Right lobe of liver (tissue), 4 donors: ENCODE measurements around the gene HYDIN.

Experiments used
- POLR2A ChIP-seq: fragments of 450-650 bp; IDR thresholded peaks from one replicate; pipeline ENCODE4 v1.6.1; 2017; ENCODE audit warnings: antibody characterized with exemption, mild to moderate bottlenecking
- TF ChIP-seq, protein P1 (sequence below), 4 donors: fragments of 200-600 bp in 3 of 4; fragments of 450-650 bp in 1 of 4; IDR thresholded peaks; one replicate each; pipeline versions ENCODE4 v1.5.1 to v1.8.0; 2016 to 2022; ENCODE audit warnings: antibody characterized with exemption in 4 of 4, mild to moderate bottlenecking in 2 of 4
- donor health status: DM: no; HTN: no; CAD: no.
- donor health status: DM: no; HTN: no; CAD: no.
- donor health status: DM: no; HTN: yes; CAD: no.

DNA sequence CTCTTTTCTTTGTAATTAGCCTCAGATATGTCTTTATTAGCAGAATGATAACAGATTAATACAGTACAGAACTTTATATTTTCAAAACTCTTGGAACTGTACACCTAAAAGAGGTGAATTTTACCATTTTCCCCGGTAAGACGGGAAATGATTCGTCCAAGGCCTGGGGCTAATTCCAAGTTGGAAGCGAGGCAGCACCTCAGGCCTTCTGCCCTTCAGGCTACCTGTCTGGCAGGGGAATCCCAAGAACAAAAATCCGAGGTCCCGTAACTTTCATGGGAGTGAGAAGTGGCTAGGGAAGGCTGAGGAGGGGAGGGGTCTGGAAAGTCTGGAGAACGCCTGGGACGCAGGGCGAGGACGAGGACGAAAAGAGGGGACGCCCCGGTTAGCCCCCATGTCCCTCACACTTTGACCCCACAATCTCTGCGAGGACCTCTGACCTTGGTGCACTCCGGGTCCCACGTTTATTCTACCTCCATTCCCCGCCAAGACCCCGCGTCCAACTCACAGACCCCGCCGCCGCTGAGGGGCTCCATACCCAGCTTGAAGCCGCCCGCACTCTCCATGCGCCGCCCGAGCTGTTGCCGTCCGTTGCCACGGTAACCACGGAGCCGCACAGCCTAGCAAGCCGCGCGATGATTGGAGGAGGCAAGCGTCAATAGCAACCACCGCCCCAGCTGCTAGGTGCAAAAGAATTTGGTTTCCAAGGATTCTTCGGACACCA, at the start of gene HYDIN:
- TF ChIP-seq, protein P1, sequence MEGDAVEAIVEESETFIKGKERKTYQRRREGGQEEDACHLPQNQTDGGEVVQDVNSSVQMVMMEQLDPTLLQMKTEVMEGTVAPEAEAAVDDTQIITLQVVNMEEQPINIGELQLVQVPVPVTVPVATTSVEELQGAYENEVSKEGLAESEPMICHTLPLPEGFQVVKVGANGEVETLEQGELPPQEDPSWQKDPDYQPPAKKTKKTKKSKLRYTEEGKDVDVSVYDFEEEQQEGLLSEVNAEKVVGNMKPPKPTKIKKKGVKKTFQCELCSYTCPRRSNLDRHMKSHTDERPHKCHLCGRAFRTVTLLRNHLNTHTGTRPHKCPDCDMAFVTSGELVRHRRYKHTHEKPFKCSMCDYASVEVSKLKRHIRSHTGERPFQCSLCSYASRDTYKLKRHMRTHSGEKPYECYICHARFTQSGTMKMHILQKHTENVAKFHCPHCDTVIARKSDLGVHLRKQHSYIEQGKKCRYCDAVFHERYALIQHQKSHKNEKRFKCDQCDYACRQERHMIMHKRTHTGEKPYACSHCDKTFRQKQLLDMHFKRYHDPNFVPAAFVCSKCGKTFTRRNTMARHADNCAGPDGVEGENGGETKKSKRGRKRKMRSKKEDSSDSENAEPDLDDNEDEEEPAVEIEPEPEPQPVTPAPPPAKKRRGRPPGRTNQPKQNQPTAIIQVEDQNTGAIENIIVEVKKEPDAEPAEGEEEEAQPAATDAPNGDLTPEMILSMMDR (IDR thresholded peaks at IDR 0.05), result no peak
- no peak for TF ChIP-seq POLR2A
